GM21447 (cell line): ENCODE measurements around the gene ZNF280B.

Experiments used
- ATAC-seq: cut with Tn5 transposase; IDR thresholded peaks from one replicate; pipeline ENCODE4 v1.9.1; 2021; ENCODE audit not compliant: unreplicated experiment

The ZNF280B gene, protein sequence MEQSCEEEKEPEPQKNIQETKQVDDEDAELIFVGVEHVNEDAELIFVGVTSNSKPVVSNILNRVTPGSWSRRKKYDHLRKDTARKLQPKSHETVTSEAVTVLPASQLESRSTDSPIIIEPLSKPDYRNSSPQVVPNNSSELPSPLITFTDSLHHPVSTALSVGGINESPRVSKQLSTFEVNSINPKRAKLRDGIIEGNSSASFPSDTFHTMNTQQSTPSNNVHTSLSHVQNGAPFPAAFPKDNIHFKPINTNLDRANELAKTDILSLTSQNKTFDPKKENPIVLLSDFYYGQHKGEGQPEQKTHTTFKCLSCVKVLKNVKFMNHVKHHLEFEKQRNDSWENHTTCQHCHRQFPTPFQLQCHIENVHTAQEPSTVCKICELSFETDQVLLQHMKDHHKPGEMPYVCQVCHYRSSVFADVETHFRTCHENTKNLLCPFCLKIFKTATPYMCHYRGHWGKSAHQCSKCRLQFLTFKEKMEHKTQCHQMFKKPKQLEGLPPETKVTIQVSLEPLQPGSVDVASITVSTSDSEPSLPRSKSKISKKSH

GRCh38 chr22:22508274-22509176, at the start of gene ZNF280B:
TSS of gene ZNF280B (minus strand) at chr22:22508742. CDS start at chr22:22489398, 19,344 bp downstream.
- ATAC-seq, result peak; percentile 86

- no peak for ATAC-seq
Observed at GRCh38 chr22:22556995-22557925, 48.7 kb upstream of the ZNF280B start.

GRCh38 chr22:22556578-22556977, 48.0 kb upstream of the ZNF280B start:
- no peak for ATAC-seq

- ATAC-seq, result no peak
Observed at GRCh38 chr22:22555596-22555995, 47.1 kb upstream of the ZNF280B start.

GRCh38 chr22:22554587-22555284, 46.2 kb upstream of the ZNF280B start:
- no peak for ATAC-seq

DNA sequence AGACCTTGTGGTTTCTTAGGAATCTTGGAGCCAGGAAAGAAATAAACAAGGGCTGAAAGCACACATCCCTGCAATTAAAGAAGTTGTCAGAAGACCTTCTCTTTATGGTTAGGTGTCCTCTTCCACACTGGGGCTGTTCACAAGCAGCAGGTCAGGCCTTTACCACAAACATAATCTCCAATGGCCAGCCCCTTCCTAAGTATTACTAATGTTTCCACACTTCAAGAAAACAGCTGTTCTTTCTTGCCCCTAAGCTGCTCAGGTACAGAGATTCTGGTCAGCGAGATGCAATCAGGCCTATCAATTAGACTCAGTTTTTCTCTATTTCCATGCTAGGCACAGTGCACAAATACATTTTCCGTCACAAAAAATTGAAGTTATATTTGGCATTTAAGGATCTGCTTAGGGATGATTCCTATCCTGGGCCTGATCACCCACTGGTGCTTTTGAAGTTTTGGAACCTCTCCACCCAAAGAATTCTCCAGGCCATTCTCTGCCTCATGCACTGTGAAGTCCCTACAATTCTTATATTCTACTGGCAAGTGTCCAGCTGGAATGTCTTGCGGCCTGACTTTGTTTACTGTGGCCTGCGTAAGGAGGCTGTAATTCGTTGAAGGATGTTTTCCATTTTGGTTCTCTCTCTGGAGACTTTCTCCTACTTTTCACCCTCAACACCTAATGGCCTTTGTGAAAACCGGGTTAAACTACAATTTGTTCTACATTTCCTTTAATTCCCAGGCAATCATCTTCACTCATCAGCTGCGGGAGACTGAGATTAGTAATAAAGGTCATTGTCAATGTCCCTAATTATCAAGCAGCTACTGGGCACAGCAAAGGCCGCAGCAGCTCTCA, 45.4 kb upstream of the ZNF280B start:
- ATAC-seq, result no peak

- no peak for ATAC-seq
Observed at GRCh38 chr22:22553141-22553540, 44.6 kb upstream of the ZNF280B start.

DNA sequence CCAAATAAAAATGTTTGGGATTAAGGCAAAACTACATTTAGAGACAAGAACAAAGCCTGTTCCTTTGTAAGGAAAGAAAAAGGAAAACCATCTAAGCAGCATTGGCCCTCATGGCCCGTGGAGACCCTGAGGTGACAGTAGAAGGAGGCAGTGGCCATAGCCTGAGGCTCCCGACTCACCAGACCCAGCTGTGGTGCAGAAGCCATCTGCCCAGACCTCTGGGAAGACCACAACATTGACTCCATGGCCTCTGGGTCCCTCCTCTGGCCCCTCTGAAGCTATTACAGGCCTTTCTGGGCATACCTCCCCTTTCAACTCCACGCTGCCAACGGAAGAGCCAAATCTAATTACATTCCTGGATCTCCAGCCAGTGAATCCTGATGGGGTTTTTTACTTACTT, 44.1 kb upstream of the ZNF280B start:
- no peak for ATAC-seq

DNA sequence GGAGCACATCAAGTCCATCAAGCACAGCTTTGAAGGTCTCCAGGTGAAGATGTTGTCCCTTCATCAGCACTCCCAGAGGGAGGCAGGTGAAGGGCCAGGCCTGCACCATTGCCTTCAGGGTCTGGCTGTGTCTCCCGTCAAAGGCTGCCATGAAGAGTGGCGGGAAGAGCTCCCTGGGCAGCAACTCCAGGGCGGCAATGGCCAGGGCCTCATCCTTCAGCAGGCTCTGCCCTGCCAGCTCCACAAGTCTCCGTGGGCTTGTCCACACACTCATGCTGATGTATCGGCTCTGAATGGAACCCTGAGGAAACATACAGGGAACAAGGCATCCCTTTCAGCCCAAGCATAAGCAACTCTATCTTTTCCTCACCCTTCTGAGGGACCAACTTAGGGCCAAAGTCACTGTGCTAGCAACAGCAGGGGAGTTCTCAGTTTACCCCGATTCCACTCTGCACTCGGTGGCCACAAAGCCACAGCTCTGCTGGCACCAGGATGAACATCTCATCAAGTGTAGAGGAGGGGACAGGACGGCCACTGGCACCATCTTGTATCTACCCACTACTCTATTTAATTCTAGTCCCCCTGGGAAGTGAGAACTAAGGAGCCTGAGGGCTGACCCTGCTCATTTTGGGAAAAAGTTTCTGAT, 42.4 kb upstream of the ZNF280B start:
- no peak for ATAC-seq

DNA sequence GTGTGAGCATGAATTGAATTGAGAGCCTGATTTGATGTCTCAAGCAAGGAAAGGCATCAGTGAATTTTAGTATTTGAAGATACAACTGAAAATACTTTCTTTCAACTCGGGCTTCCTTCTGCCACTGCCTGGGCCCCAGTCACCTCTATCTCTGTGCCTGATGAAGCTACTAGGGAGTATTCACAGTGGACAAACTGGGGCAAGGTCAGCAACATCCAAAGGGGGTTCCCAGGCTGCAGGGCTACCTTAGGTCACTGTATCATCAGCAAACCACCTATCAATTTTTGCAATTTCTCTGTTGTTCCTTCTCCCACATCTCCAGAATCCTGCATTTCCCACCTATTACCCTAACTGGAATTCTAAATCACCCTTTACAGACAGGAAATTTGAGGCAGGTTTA, 40.4 kb upstream of the ZNF280B start:
- ATAC-seq, result no peak

DNA sequence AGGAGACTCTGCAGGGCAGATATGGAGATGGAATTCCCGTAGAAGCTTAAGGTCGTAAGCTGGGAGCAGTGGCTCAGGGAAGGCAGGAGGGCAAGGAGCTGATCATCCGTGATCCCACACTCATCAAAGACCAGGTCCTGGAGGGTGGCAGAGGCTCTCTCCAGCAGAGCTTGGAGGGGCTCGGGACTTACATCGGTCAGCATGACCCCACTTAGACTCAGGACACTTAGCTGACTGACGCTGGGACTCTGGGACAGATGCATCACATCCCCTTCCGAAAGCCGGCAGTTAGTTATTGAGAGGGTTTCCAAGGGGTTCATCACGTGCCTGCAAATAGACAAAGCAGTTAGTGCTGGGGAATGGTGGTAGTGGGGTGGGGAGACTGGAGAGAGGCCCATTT, 39.8 kb upstream of the ZNF280B start:
- no peak for ATAC-seq

DNA sequence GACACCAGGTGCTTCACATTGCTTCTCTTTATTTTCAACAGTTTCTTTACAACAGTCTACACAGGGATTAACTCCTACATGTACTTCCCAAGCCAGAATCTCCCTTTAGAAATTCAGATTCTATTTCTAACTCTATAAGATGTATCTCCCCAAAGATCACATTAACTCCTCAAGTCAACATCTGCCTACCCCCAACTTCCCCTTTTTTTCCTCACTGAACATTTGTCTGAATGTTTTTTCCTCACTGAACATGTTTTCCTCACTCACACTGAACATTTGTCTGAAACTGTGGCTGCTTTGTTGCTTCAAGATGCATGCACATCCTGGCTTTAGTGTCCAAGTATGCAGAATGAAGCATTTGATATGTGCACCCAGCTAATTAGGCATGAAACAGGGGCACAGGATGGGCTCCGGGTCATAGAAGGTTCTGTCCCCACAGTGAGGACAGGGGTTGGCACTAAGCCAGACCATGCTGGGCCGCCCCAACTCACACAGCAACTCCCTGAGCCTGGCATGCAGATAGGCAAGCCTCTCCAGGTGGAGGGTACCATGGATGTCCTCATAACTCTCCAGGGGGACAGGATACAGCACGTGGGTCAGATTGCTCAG, 39.3 kb upstream of the ZNF280B start:
- no peak for ATAC-seq

DNA sequence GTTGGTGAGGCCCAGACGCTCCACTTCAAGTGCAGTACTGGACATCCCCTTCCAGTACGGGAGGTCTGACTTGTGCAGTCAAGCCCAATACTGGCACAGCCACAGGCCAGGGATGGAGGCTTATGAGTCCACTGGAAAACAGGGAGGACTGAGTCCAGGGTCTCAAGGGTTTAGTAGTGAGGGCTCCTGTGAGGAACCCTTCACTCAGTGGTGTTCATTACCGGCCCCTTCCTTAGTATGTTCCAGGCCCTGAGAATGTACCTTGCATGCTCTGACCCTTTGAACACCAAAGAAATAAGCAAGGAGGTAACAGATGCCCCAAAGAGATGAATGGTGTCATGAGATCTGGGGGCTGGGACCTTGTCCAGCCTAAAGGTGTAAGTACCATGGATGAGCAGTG, 38.7 kb upstream of the ZNF280B start:
- ATAC-seq, result no peak

DNA sequence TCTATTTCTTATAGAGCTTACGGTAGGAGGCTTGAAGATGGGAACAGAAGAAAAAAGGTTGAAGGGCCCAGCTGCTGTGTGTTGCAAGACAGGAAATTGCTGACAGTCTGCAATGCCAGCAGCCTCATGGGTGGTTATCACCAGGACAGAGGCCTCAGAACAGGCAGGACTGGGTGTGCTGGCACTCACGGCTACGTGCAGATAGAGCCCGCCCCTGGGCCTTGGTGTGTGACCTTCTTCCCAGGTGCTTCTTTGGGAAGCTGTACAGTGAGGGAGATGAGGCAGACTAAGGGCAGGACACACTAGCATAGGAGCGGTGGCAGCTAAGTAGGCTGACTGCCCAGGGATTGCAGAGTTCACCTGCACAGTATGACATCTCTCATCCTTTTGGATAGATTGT, 37.9 kb upstream of the ZNF280B start:
- no peak for ATAC-seq

DNA sequence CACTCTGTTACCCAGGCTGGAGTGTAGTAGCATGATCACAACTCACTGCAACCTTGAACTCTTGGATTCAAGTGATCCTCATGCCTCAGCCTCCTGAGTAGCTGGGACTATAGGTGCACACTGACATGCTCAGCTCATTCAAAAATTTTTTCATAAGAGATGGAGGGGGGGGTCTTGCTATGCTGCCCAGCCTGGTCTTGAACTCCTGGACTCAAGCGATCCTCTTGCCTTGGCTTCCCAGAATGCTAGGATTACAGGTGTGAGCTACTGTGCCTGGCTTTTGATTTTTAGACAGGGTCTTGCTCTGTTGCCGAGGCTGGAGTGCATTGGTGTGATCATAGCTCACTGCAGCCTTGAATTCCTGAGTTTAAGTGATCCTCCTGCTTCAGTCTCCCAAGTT, 36.5 kb upstream of the ZNF280B start:
- no peak for ATAC-seq

GRCh38 chr22:22538226-22538989, 29.9 kb upstream of the ZNF280B start:
- no peak for ATAC-seq

DNA sequence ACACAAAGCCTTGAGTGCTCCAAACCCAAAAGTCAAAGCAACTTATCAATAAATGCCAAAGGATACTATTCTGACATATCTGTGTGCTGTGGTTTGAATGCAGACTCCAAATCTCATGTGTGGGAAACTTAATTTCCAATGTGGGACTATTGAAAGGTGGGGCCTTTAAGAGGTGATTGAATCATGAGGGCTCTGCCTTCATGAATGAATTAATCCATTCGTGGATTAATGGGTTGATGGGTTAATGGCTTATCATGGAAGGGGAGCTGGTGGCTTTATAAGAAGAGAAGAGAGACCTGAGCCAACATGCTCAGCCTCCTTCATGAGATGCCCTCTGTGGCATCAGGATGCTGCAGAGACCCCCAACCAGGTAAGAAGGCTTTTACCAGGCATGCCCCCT, 28.4 kb upstream of the ZNF280B start:
- ATAC-seq, result no peak

GRCh38 chr22:22536515-22536914, 28.0 kb upstream of the ZNF280B start:
- no peak for ATAC-seq
